KMS-11 (cell line): Measurements from ENCODE around the gene MAFB.
"Not testable (repeated sequence)": the region's sequence is repeated elsewhere in the genome, so short reads cannot be mapped to it uniquely, and the experiment has no call there.

Experiments
- H2AFZ ChIP-seq: fragments of 200-600 bp; sonication (generic); 2 replicates; pipeline ENCODE4 v1.6.1; 2016; ENCODE audit warnings: antibody characterized with exemption, mixed run types, low read depth
- H3K27ac ChIP-seq: fragments of 200-600 bp; sonication (generic); 2 replicates; pipeline ENCODE4 v1.6.1; 2016; ENCODE audit warnings: mild to moderate bottlenecking, mixed run types
- H3K27me3 ChIP-seq: fragments of 200-600 bp; sonication (generic); 2 replicates; pipeline ENCODE4 v1.6.1; 2017; ENCODE audit warnings: mild to moderate bottlenecking, low read depth, mixed run types, moderate library complexity; ENCODE audit not compliant: insufficient read depth
- H3K36me3 ChIP-seq: fragments of 200-600 bp; sonication (generic); 2 replicates; pipeline ENCODE4 v1.6.1; 2017; ENCODE audit warnings: mild to moderate bottlenecking, mixed run types; ENCODE audit not compliant: insufficient read depth
- H3K4me1 ChIP-seq: fragments of 200-600 bp; sonication (generic); 2 replicates; pipeline ENCODE4 v1.6.1; 2016; ENCODE audit warnings: mild to moderate bottlenecking, low read depth, mixed run types; ENCODE audit not compliant: poor library complexity, severe bottlenecking
- H3K4me2 ChIP-seq: fragments of 200-600 bp; sonication (generic); 2 replicates; pipeline ENCODE4 v1.7.0; 2016; ENCODE audit warnings: mild to moderate bottlenecking, mixed run types
- H3K4me3 ChIP-seq: fragments of 200-600 bp; sonication (generic); IDR thresholded peaks from 2 replicates; pipeline ENCODE4 v1.6.1; 2017; ENCODE audit warnings: low read depth, low read length, mixed read lengths; ENCODE audit not compliant: insufficient read depth
- H3K79me2 ChIP-seq: fragments of 200-600 bp; sonication (generic); 2 replicates; pipeline ENCODE4 v1.6.1; 2016; ENCODE audit warnings: low read depth, mixed run types; ENCODE audit not compliant: insufficient read depth
- H3K9ac ChIP-seq: fragments of 200-600 bp; sonication (generic); 2 replicates; pipeline ENCODE4 v1.6.1; 2016; ENCODE audit warnings: mild to moderate bottlenecking, mixed run types
- H4K20me1 ChIP-seq: fragments of 200-600 bp; sonication (generic); 2 replicates; pipeline ENCODE4 v1.6.1; 2016; ENCODE audit warnings: mild to moderate bottlenecking, mixed run types; ENCODE audit not compliant: insufficient read depth
- TF ChIP-seq, protein P1 (sequence below): fragments of 200-600 bp; sonication (generic); conservative IDR thresholded peaks from 2 replicates; pipeline ENCODE4 v1.6.1; 2017; ENCODE audit warnings: low read depth, mild to moderate bottlenecking, antibody characterized with exemption, low read length, moderate library complexity, mixed read lengths

The MAFB gene

DNA sequence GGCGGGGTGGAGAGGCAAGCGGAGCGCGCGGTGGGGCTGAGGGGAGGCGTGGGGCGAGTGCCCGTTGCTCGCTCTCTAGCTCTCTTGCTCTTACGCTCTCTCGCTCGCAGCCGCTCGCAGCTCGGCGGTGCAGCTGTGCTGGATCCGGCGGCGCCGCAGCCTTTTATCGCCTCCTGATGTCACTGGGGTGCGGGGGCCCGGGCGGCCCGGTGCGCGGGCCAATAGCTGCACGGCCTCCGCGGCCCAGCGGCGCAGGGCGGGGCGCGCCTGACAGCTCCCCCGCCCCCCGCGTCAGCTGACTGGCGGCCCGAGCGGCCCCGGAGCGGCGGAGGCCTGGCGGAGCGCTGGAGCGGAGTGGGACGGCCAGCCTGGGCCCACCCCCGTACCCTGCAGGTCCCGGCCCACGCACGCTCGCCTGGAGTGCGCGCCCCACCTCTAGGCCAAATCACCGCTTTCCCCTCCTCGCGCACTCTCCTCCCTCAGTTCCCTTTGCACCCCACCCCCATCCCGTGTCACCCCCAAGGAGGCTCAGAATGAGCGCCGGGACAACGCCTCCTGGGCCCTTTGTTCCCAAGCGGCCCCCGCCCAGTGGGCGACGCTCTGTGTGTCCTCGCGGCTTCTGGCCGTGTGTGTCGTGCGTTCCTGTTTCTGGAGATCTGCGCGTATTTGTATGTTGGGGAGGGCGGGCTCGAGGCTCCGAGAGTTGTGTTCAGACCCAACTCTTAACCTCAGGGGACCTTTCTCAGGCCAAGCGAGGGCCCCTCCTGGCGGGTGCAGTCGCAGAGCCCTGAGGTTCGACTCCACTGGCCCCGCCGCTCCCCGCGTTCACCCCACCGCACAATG is at the start of gene MAFB:
Gene MAFB, minus strand, starts transcription at position 137 of the 843 bp plus-strand sequence. CDS start 386 bp downstream, outside the sequence.
- Histone ChIP-seq H3K79me2 (no peaks in the 10 kb centered on the region), H3K36me3 (no peaks in the 10 kb centered on the region), H3K27ac (peak within 1 kb of the TSS; percentile 61; the same call in 1 of the 2 replicates), H2AFZ (peak within 1 kb of the TSS; percentile 100), H4K20me1 (no peaks in the 10 kb centered on the region), H3K27me3 (no peaks in the 10 kb centered on the region; the same call in 1 of the 2 replicates), H3K4me2 (peak within 1 kb of the TSS; percentile 98), H3K4me3 (no peak within 1 kb of the TSS), H3K4me1 (no peaks in the 10 kb centered on the region), H3K9ac (peak within 1 kb of the TSS; percentile 76)
- TF ChIP-seq, protein P1, sequence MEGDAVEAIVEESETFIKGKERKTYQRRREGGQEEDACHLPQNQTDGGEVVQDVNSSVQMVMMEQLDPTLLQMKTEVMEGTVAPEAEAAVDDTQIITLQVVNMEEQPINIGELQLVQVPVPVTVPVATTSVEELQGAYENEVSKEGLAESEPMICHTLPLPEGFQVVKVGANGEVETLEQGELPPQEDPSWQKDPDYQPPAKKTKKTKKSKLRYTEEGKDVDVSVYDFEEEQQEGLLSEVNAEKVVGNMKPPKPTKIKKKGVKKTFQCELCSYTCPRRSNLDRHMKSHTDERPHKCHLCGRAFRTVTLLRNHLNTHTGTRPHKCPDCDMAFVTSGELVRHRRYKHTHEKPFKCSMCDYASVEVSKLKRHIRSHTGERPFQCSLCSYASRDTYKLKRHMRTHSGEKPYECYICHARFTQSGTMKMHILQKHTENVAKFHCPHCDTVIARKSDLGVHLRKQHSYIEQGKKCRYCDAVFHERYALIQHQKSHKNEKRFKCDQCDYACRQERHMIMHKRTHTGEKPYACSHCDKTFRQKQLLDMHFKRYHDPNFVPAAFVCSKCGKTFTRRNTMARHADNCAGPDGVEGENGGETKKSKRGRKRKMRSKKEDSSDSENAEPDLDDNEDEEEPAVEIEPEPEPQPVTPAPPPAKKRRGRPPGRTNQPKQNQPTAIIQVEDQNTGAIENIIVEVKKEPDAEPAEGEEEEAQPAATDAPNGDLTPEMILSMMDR, result no peak

DNA sequence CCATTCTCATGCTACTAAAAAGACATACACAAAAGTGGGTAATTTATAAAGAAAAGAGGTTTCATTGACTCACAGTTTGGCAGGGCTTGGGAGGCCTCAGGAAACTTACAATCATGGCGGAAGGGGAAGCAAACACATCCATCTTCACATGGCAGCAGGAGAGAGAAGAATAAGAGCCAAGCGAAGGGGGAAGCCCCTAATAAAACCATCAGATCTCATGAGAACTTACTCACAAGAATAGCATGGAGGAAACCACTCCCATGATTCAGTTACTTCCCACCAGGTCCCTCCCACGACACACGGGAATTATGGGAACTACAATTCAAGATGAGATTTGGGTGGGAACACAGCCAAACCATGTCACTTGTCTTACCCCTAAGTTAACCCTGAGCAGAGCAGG is 47.4 kb upstream of the MAFB start:
- H3K9ac ChIP-seq, H3K27me3 ChIP-seq, H3K27ac ChIP-seq, H3K79me2 ChIP-seq, H4K20me1 ChIP-seq, H3K36me3 ChIP-seq, H3K4me3 ChIP-seq, H2AFZ ChIP-seq, H3K4me2 ChIP-seq, H3K4me1 ChIP-seq: not testable (repeated sequence)

- H3K9ac ChIP-seq, result no peak overlapping the region
- TF ChIP-seq, protein P1, result no peak
These were observed 40.0 kb upstream of the MAFB start for GRCh38 chr20:40728996-40729395.

DNA sequence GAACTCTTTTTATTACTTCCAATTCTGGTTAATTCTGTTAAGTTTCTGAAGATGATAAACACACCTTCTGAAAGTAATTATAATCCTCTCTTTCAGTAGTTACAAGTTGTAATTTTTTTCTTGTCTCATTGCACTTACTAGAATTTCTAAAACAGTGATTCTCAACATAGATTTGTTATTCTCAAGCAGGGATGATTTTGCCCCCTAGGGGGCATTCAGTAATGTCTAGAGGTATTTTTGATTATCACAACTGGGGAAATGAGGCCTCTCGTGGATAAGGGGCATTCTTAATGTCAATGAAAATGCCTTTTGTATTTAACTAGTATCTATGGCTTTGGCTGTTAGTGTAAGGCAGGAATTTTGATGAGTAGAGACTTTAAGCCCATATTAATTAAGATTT is 39.4 kb upstream of the MAFB start:
- TF ChIP-seq, protein P1, result peak; percentile 49
- Histone ChIP-seq H4K20me1 (no peaks in the 10 kb centered on the region), H3K4me1 (no peaks in the 10 kb centered on the region), H3K4me3 (no peak overlapping the region), H2AFZ (no peak overlapping the region), H3K79me2 (no peaks in the 10 kb centered on the region), H3K9ac (no peak overlapping the region), H3K27me3 (no peaks in the 10 kb centered on the region), H3K27ac (no peak overlapping the region), H3K36me3 (no peaks in the 10 kb centered on the region), H3K4me2 (no peak overlapping the region)

More at GRCh38 chr20:40728996-40729395, 40.0 kb upstream of the MAFB start:
- Histone ChIP-seq H3K27ac (no peak overlapping the region), H2AFZ (no peak overlapping the region), H4K20me1 (no peaks in the 10 kb centered on the region), H3K4me1 (no peaks in the 10 kb centered on the region), H3K4me2 (no peak overlapping the region), H3K79me2 (no peaks in the 10 kb centered on the region), H3K27me3 (no peaks in the 10 kb centered on the region), H3K36me3 (no peaks in the 10 kb centered on the region), H3K4me3 (no peak overlapping the region)

DNA sequence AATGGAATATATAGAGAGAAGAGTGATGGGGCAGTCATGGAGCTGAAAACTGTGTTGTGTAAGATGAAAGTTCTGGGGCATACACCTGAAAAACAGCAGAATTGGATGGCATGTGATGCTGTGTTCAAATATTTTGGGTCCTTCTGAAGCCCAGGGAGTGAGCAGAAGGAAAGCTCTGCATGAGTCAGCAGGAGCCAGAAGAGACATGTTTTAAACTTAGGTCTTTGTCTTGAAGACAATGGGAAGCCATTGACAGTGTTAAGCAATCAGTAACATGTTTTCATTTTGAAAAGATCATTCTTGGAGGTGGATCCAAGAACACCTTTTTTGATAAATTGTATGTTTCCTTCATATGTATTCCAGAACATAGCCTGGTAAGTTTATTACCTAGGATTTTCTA is 38.9 kb upstream of the MAFB start:
- Histone ChIP-seq H2AFZ (no peak overlapping the region), H3K4me3 (no peak overlapping the region), H3K4me1 (no peaks in the 10 kb centered on the region), H3K79me2 (no peaks in the 10 kb centered on the region), H3K4me2 (no peak overlapping the region), H3K27ac (no peak overlapping the region), H3K9ac (no peak overlapping the region), H3K36me3 (no peaks in the 10 kb centered on the region), H4K20me1 (no peaks in the 10 kb centered on the region), H3K27me3 (no peaks in the 10 kb centered on the region)
- TF ChIP-seq, protein P1, result no peak
